Measurements from ENCODE around the gene ARF4. TPM values are rescaled to one million over a fixed set of nuclear protein-coding genes. Genes with fewer than 3 reads are reported as not detected.
"Not testable (repeated sequence)": the region's sequence is repeated elsewhere in the genome, so short reads cannot be mapped to it uniquely, and the experiment has no call there.

The ARF4 gene
- total RNA-seq = 296 TPM
- polyA plus RNA-seq = 129 TPM

DNA sequence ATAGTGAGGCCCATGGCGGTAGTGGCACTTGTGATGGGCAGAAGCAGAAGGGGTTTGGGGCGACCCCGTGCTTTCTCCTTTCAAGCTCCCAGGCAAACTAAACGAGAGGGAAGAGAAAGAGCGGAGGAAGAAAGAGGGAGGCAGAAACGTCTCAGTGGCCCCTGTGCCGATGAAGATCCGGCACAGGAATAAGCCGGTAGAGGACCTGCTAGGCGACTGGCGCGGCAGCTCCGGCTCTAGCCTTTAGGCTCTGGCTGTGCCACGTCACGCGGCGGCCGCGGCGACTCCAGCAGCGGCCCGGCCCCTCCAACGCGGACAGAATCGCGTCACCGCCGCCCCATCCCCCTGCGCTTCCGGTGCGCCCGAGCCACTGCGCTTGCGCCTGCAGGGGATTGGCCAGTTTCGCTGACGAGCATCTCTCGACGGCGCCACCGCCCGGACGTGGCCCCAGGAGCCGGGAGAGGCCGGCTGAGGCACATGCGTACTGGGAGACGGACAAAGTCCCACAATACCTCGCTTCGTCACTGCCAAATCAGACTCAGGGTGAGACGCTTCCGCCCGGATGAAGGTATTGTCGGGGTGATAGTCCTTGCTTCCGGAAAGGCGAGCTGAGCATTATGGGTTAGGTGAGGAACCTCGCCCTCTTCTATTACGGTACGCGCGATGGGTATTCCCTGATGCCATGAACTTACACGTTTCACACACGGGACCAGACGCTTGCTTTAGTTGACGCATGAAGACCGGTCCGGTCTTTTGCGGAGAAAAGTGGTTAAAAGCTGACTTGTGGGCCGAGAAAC lies at the start of gene ARF4:
Gene ARF4, minus strand, starts transcription at position 218 of the 797 bp plus-strand sequence. Its CDS starts 204 bp downstream, at position 14.
- DNase-seq (ENCODE audit: extremely low spot score) = peak; percentile 98
- Histone ChIP-seq H3K4me1 (ENCODE audit: insufficient read depth) (no peaks in the 10 kb centered on the region), H3K27ac (ENCODE audit: low read depth) (peak within 1 kb of the TSS; percentile 95), H3K4me3 (ENCODE audit: low read depth, low read length) (peak within 1 kb of the TSS; percentile 75), H3K36me3 (ENCODE audit: insufficient read depth) (no peaks in the 10 kb centered on the region)
- WGBS = under 1% methylated on average over 67 of the region's 67 CpGs

GRCh38 chr3:57646723-57647122 lies 49.6 kb upstream of the ARF4 start:
- DNase-seq (ENCODE audit: extremely low spot score) = no peak
- 81% methylated on average over 2 of the region's 2 CpGs for WGBS
- Histone ChIP-seq H3K27ac (ENCODE audit: low read depth) (no peak overlapping the region), H3K36me3 (ENCODE audit: insufficient read depth) (peaks cover 5% of the 10 kb centered on the region), H3K4me3 (ENCODE audit: low read depth, low read length) (no peak overlapping the region), H3K4me1 (ENCODE audit: insufficient read depth) (no peaks in the 10 kb centered on the region)

DNA sequence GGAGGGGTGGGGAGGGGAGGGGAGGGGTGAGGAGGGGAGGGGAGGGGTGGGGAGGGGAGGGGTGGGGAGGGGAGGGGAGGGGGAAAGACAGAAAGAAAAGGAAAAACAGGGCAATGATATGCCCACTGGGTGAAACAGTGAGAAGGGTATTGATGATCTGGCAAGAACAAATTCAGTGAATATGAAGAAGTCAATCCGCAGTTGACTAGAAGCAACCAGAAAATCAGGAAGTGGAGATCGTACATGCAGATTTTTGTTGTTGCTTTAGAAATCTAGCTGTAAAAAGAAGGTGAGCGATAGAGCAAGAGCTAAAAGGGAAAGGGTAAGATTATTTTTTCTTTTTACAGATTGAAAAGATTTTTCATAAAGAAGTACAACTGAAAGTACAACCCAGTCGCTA lies 47.6 kb upstream of the ARF4 start:
- 88% methylated on average over 4 of the region's 4 CpGs for WGBS
- no peak for DNase-seq (ENCODE audit: extremely low spot score)
- no peak overlapping the region for H3K27ac ChIP-seq (ENCODE audit: low read depth)
- H3K4me3 ChIP-seq (ENCODE audit: low read depth, low read length) = no peak overlapping the region
- H3K4me1 ChIP-seq (ENCODE audit: insufficient read depth) = no peaks in the 10 kb centered on the region
- peaks cover 5% of the 10 kb centered on the region for H3K36me3 ChIP-seq (ENCODE audit: insufficient read depth)

DNA sequence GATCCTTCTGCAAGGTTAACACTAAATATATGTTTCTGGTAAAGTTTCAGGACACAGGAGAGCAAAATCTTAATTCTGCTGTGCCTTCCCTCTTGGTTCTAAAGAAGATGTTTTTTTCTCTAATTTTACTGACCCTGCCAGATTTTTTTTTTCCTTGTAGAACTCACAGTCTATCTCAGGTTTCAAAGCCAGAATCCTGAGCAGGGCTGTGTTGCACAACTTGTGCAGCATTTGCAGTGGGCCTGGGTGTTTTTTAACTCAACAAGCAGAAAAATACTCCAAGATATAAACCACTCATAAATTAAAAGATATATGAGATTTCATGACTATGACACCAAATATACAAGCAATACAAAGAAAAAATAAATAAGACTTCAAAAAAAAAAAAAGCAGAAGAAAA lies 40.2 kb upstream of the ARF4 start:
- Histone ChIP-seq H3K36me3 (ENCODE audit: insufficient read depth) (peaks cover 3% of the 10 kb centered on the region), H3K4me3 (ENCODE audit: low read depth, low read length) (no peak overlapping the region), H3K27ac (ENCODE audit: low read depth) (no peak overlapping the region), H3K4me1 (ENCODE audit: insufficient read depth) (no peaks in the 10 kb centered on the region)
- no peak for DNase-seq (ENCODE audit: extremely low spot score)

DNA sequence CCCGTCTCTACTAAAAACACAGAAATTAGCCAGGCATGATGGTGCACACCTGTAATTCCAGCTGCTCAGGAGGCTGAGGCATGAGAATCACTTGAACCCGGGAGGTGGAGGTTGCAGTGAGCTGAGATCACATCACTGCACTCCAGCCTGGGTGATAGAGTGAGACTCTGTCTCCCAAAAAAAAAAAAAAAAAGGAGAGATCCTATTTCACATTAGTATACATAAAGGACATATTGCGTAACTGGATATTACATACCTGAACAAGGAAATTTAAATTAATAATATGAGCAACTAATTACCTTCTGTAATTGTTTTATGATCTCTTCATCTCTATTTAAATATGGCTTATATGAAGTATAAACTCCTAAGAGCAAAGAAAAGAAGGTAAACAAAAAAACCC lies 37.1 kb upstream of the ARF4 start:
- H3K27ac ChIP-seq (ENCODE audit: low read depth); H3K36me3 ChIP-seq (ENCODE audit: insufficient read depth); H3K4me3 ChIP-seq (ENCODE audit: low read depth, low read length); DNase-seq (ENCODE audit: extremely low spot score); H3K4me1 ChIP-seq (ENCODE audit: insufficient read depth): not testable (repeated sequence)
- WGBS = 95% methylated on average over 3 of the region's 3 CpGs

DNA sequence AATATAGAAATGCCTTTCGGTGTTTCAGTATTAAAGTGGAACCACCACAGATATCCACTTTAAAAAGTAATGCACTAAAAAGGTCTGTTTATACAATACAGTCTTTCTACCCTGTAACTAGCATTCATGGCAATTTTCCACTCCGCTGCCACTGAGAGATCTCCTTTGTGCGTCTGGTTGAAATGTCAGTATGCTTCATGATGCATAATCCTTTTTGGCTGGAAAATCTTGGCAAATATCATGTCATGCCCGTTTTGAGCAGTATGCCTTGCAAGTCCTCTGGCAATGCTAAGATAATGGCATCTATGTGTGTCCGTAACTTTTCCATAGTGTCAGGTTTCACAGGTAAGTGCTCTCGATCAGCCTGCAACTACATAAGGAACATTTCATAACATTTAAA lies 30.8 kb upstream of the ARF4 start:
- no peak for DNase-seq (ENCODE audit: extremely low spot score)
- Histone ChIP-seq H3K36me3 (ENCODE audit: insufficient read depth) (peaks cover 9% of the 10 kb centered on the region), H3K27ac (ENCODE audit: low read depth) (no peak overlapping the region), H3K4me3 (ENCODE audit: low read depth, low read length) (no peak overlapping the region), H3K4me1 (ENCODE audit: insufficient read depth) (no peaks in the 10 kb centered on the region)
- 81% methylated on average over 6 of the region's 6 CpGs for WGBS

DNA sequence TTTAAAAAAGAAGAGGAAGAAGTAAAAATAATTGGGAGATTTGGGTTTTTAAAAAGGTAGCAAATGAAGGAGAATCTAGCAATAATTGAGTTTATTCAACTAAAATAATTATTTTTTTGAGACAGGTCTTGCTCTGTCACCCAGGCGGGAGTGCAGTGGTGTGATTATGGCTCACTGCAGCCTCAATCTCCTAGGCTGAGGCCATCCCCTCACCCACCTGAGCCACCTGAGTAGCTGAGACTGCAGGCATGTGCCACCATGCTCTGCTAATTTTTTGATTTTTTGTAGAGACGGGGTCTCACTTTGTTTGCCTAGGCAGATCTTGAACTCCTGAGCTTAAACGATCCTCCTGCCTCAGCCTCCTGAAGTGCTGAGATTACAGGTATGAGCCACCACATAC lies 27.7 kb upstream of the ARF4 start:
- 95% methylated on average over 3 of the region's 3 CpGs for WGBS
- peaks cover 9% of the 10 kb centered on the region for H3K36me3 ChIP-seq (ENCODE audit: insufficient read depth)

GRCh38 chr3:57622362-57622761 lies 25.2 kb upstream of the ARF4 start:
- no peaks in the 10 kb centered on the region for H3K4me1 ChIP-seq (ENCODE audit: insufficient read depth)
- no peak overlapping the region for H3K27ac ChIP-seq (ENCODE audit: low read depth)
- DNase-seq (ENCODE audit: extremely low spot score) = no peak
- H3K36me3 ChIP-seq (ENCODE audit: insufficient read depth) = peaks cover 3% of the 10 kb centered on the region
- no peak overlapping the region for H3K4me3 ChIP-seq (ENCODE audit: low read depth, low read length)

More for the DNA sequence above, 27.7 kb upstream of the ARF4 start:
- H3K4me3 ChIP-seq (ENCODE audit: low read depth, low read length) = no peak overlapping the region
- H3K27ac ChIP-seq (ENCODE audit: low read depth) = no peak overlapping the region
- DNase-seq (ENCODE audit: extremely low spot score) = no peak
- no peaks in the 10 kb centered on the region for H3K4me1 ChIP-seq (ENCODE audit: insufficient read depth)

- no peak overlapping the region for H3K4me3 ChIP-seq (ENCODE audit: low read depth, low read length)
- H3K27ac ChIP-seq (ENCODE audit: low read depth) = no peak overlapping the region
- H3K4me1 ChIP-seq (ENCODE audit: insufficient read depth) = no peaks in the 10 kb centered on the region
- DNase-seq (ENCODE audit: extremely low spot score) = no peak
- WGBS = 97% methylated on average over 3 of the region's 3 CpGs
- no peaks in the 10 kb centered on the region for H3K36me3 ChIP-seq (ENCODE audit: insufficient read depth)
These were observed 20.6 kb upstream of the ARF4 start for GRCh38 chr3:57617739-57618138.

- Histone ChIP-seq H3K36me3 (ENCODE audit: insufficient read depth) (no peaks in the 10 kb centered on the region), H3K4me1 (ENCODE audit: insufficient read depth) (no peaks in the 10 kb centered on the region), H3K27ac (ENCODE audit: low read depth) (no peak overlapping the region), H3K4me3 (ENCODE audit: low read depth, low read length) (no peak overlapping the region)
- DNase-seq (ENCODE audit: extremely low spot score) = no peak
- 57% methylated on average over 3 of the region's 3 CpGs for WGBS
These were observed 19.1 kb upstream of the ARF4 start for GRCh38 chr3:57616233-57616632.

- not testable (repeated sequence) for DNase-seq (ENCODE audit: extremely low spot score); H3K4me3 ChIP-seq (ENCODE audit: low read depth, low read length); H3K36me3 ChIP-seq (ENCODE audit: insufficient read depth); H3K4me1 ChIP-seq (ENCODE audit: insufficient read depth); H3K27ac ChIP-seq (ENCODE audit: low read depth)
- 98% methylated on average over 5 of the region's 5 CpGs for WGBS
These were observed 14.7 kb upstream of the ARF4 start for GRCh38 chr3:57611870-57612269.

- Histone ChIP-seq H3K4me3 (ENCODE audit: low read depth, low read length) (no peak overlapping the region), H3K27ac (ENCODE audit: low read depth) (no peak overlapping the region), H3K36me3 (ENCODE audit: insufficient read depth) (peaks cover 1% of the 10 kb centered on the region), H3K4me1 (ENCODE audit: insufficient read depth) (no peaks in the 10 kb centered on the region)
- DNase-seq (ENCODE audit: extremely low spot score) = no peak
These were observed 8.5 kb upstream of the ARF4 start for GRCh38 chr3:57605683-57606082.

DNA sequence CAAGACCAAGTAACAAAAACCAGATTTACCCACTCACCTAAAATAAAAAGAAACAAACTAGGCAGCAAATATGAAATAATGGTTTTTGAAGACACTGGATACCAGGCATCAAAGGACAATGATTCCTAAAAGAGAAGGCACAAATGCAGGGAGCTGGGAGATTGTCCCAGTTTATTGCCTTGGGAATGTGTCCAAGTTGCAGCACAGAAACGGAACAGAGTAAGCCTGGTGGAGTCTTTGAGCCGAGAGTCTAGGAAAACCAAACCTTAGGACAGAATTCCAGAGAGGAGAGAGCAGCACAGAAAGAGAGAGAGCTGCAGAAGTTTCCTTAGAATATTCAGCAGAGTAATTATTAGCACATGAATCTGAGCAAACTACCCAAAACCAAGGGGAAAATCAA lies 7.8 kb upstream of the ARF4 start:
- H3K27ac ChIP-seq (ENCODE audit: low read depth) = no peak overlapping the region
- no peaks in the 10 kb centered on the region for H3K4me1 ChIP-seq (ENCODE audit: insufficient read depth)
- H3K4me3 ChIP-seq (ENCODE audit: low read depth, low read length) = no peak overlapping the region
- 32% methylated on average over 2 of the region's 2 CpGs for WGBS
- H3K36me3 ChIP-seq (ENCODE audit: insufficient read depth) = peaks cover 1% of the 10 kb centered on the region
- DNase-seq (ENCODE audit: extremely low spot score) = no peak

GRCh38 chr3:57600195-57600594 lies 3.1 kb upstream of the ARF4 start:
- H3K4me3 ChIP-seq (ENCODE audit: low read depth, low read length) = no peak overlapping the region

More at GRCh38 chr3:57600195-57600594, 3.1 kb upstream of the ARF4 start:
- Histone ChIP-seq H3K4me1 (ENCODE audit: insufficient read depth) (no peaks in the 10 kb centered on the region), H3K27ac (ENCODE audit: low read depth) (no peak overlapping the region), H3K36me3 (ENCODE audit: insufficient read depth) (peaks cover 1% of the 10 kb centered on the region)
- 94% methylated on average over 2 of the region's 2 CpGs for WGBS
- DNase-seq (ENCODE audit: extremely low spot score) = no peak
